Gastrocnemius medialis (tissue), 4 donors: ENCODE measurements around the gene CLEC4E. TPM values are rescaled to one million over a fixed set of nuclear protein-coding genes. Genes with fewer than 3 reads are reported as not detected.
"Not testable (repeated sequence)": the region's sequence is repeated elsewhere in the genome, so short reads cannot be mapped to it uniquely, and the experiment has no call there.

Experiments
- ATAC-seq, 2 donors: fragments of 150-250 bp; one replicate each; pipeline ENCODE4 v1.9.1; 2016
- DNase-seq, 2 donors: peaks; one replicate each; pipeline ENCODE4 v3.0.0-alpha.2; 2019
- H3K27ac ChIP-seq, 4 donors: fragments of 200-600 bp; sonication (generic); 1 replicate in 1 of 4; 2 replicates in 3 of 4; pipeline ENCODE4 v1.5.1; 2016 to 2018; ENCODE audit warnings: mild to moderate bottlenecking in 2 of 4, moderate library complexity in 1 of 4
- H3K27me3 ChIP-seq, 3 donors: fragments of 200-600 bp; sonication (generic) in 2 of 3; 1 replicate in 1 of 3; 2 replicates in 2 of 3; pipeline versions ENCODE4 v1.5.1 to v1.6.0; 2016 to 2019; ENCODE audit warnings: mild to moderate bottlenecking in 1 of 3, moderate library complexity in 1 of 3
- H3K36me3 ChIP-seq, 2 donors: fragments of 200-600 bp; sonication (generic) in 1 of 2; one replicate each; pipeline ENCODE4 v1.5.1; 2017 to 2018
- H3K4me1 ChIP-seq, 2 donors: fragments of 200-600 bp; sonication (generic) in 1 of 2; one replicate each; pipeline ENCODE4 v1.5.1; 2016 to 2017; ENCODE audit warnings: mild to moderate bottlenecking in 2 of 2
- H3K4me3 ChIP-seq, 4 donors: fragments of 200-600 bp; sonication (generic) in 3 of 4; 1 replicate in 1 of 4; 2 replicates in 3 of 4; pipeline ENCODE4 v1.5.1; 2016 to 2019; ENCODE audit warnings: mild to moderate bottlenecking in 2 of 4
- H3K9me3 ChIP-seq, 3 donors: fragments of 200-600 bp; sonication (generic) in 2 of 3; 1 replicate in 1 of 3; 2 replicates in 2 of 3; pipeline ENCODE4 v1.5.1; 2016 to 2019
- POLR2A ChIP-seq, 2 donors: fragments of 450-650 bp; IDR thresholded peaks; one replicate each; pipeline ENCODE4 v1.6.1; 2017; ENCODE audit warnings: antibody characterized with exemption in 2 of 2, mild to moderate bottlenecking in 2 of 2, moderate library complexity in 2 of 2
- in situ Hi-C, 4 donors: fragments of 200-750 bp; cut with MboI; loops; one replicate each; pipeline versions ENCODE4 v1.15.0 to v1.8.0; 2017; ENCODE audit warnings: low sequenced_read_pairs in 4 of 4
- intact Hi-C: fragments of 100-400 bp; cut with DNase I; formaldehyde crosslinking; loops from one replicate; pipeline ENCODE4 v1.15.1; 2023; ENCODE audit warnings: low total_unique reads
- total RNA-seq, 4 donors: library from RNA; depleted of rRNA; stranded (reverse); fragments of >200 nt; gene quantifications; one replicate each; pipeline versions ENCODE4 v1.1.0 to v1.2.3, GENCODE V29; 2016
- TF ChIP-seq, protein P1 (sequence below), 5 experiments: fragments of 450-650 bp in 3 of 5; fragments of 200-600 bp in 2 of 5; sonication (generic) in 2 of 5; IDR thresholded peaks in 4 of 5; conservative IDR thresholded peaks in 1 of 5; 1 replicate in 4 of 5; 2 replicates in 1 of 5; pipeline ENCODE4 v1.5.1; 2016 to 2019; ENCODE audit warnings: antibody characterized with exemption in 5 of 5, mild to moderate bottlenecking in 3 of 5, moderate library complexity in 3 of 5

Gene CLEC4E
- total RNA-seq, 4 donors from 2014 or later: 0.35 to 0.58 TPM; not detected in 2

DNA sequence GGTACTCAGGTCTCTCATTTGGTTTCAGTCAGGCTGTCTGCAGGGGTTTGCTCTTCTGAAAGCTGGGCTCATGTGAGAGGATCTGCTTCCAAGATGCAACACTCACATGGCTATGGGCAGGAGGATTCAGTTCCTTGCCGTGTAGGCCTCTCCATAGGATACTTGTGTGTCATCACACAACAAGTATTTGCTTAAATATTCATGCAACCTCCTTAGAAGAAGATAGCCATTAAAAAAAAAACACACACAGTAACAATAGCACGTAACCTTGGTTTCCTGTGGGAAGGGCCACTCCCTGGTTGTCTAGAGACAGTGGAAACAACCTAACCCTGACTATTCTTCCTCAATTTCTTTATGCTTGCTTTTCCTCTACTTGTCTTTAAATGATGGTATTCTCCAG lies 31.8 kb upstream of the CLEC4E start:
- H3K9me3 ChIP-seq: no peaks in the 10 kb centered on the region
- no peak overlapping the region for H3K27ac ChIP-seq
- ATAC-seq: no peak
- in situ Hi-C loops (no loop called here), intact Hi-C loops (no loop called here)
- no peaks in the 10 kb centered on the region for H3K36me3 ChIP-seq
- DNase-seq: no peak
- H3K27me3 ChIP-seq: no peaks in the 10 kb centered on the region
- TF ChIP-seq, protein P1, sequence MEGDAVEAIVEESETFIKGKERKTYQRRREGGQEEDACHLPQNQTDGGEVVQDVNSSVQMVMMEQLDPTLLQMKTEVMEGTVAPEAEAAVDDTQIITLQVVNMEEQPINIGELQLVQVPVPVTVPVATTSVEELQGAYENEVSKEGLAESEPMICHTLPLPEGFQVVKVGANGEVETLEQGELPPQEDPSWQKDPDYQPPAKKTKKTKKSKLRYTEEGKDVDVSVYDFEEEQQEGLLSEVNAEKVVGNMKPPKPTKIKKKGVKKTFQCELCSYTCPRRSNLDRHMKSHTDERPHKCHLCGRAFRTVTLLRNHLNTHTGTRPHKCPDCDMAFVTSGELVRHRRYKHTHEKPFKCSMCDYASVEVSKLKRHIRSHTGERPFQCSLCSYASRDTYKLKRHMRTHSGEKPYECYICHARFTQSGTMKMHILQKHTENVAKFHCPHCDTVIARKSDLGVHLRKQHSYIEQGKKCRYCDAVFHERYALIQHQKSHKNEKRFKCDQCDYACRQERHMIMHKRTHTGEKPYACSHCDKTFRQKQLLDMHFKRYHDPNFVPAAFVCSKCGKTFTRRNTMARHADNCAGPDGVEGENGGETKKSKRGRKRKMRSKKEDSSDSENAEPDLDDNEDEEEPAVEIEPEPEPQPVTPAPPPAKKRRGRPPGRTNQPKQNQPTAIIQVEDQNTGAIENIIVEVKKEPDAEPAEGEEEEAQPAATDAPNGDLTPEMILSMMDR (IDR thresholded peaks at IDR 0.05 in 4 of 5, conservative IDR thresholded peaks at IDR 0.05 in 1 of 5): no peak
- TF ChIP-seq POLR2A (IDR thresholded peaks at IDR 0.05): no peak
- no peaks in the 10 kb centered on the region for H3K4me1 ChIP-seq
- H3K4me3 ChIP-seq: no peak overlapping the region

DNA sequence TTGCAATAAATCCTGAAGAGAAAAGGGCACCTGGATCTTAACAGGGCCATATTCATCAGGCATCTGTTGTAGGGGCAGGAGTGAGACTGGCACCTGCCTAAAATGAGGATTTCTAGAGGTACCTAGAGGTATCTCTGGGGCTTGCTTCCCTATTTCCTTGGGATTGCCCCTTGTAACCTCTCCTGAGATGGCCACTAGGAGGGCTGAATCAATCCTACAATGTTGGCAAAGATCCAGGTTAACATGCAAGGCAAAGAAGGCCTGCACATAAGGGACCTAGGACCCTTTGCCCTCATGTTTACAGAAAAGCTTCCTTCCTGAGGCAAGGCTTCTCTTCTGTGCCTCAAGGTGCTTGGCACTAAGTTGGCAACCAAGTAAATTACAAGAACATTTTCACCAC lies 25.8 kb upstream of the CLEC4E start:
- no peak overlapping the region for H3K27ac ChIP-seq
- in situ Hi-C loops: no loop called here
- no peak overlapping the region for H3K4me3 ChIP-seq

DNA sequence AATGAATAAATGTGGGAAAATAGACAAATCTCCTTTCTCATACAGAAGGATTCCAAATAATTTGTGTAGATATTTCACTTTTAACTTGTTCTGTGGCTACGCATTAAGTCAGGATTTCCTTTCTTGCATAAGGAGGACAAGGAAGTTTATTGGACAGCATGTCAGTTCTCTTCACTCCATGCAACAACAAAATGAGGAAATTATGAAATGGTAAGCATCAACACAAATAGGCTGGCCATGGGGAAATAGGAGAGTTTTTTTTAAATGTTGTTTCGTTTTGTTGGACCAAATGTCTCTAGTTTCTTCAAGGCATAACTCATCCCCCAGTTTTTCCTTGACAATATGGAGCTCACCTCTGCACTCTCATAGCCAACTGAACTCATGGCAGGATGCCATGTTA lies 25.3 kb upstream of the CLEC4E start:
- intact Hi-C loops, in situ Hi-C loops, ATAC-seq, H3K27me3 ChIP-seq, H3K9me3 ChIP-seq, DNase-seq, H3K27ac ChIP-seq, H3K4me3 ChIP-seq, H3K4me1 ChIP-seq, H3K36me3 ChIP-seq: not testable (repeated sequence)

More for the DNA sequence above, 25.8 kb upstream of the CLEC4E start:
- H3K4me1 ChIP-seq: no peaks in the 10 kb centered on the region
- no peaks in the 10 kb centered on the region for H3K36me3 ChIP-seq
- intact Hi-C loops: no loop called here
- DNase-seq (no peak), ATAC-seq (no peak)
- no peaks in the 10 kb centered on the region for H3K9me3 ChIP-seq
- no peaks in the 10 kb centered on the region for H3K27me3 ChIP-seq
- TF ChIP-seq, protein P1 (IDR thresholded peaks at IDR 0.05 in 4 of 5, conservative IDR thresholded peaks at IDR 0.05 in 1 of 5): no peak
- TF ChIP-seq POLR2A (IDR thresholded peaks at IDR 0.05): no peak

DNA sequence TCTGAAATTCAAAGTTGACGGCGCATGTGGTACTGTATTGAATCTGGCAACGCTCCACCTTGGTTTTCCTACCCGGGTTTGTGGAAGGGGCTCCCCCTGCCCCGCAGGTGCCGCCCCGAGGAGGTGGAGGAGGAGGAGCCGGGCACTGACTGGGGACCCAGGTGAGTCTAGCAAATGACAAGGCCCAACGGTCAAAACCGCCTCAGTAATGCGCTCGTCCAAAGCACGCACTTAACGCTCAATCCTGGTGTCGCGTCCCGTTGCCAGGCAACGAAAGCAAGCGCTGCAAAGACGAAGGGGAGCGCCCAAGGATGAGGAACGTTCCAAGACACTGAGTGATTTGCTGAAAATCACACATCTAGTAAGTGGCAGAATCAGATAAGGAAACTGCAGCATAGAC lies 24.0 kb upstream of the CLEC4E start:
- ATAC-seq: no peak
- Histone ChIP-seq H3K27me3 (no peaks in the 10 kb centered on the region), H3K9me3 (no peaks in the 10 kb centered on the region)

DNA sequence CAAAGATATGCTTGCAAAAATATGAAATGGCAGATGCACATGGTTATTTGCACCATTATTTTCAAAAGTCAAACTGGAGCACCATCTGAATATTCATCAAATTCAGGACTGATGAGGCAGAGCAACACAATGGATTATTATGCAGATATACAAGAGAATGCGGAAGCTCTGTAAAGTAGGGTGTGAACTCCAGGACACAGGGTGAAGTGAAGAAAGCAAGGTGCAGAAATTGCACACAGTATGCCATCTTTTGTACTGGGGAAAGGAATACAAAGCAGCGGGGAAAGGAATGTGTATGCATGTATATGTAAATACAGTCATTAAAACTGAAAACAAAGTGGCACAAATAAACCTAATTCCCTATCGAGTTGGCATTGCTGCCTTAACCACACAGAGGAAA lies 22.7 kb upstream of the CLEC4E start:
- TF ChIP-seq, protein P1 (IDR thresholded peaks at IDR 0.05 in 4 of 5, conservative IDR thresholded peaks at IDR 0.05 in 1 of 5): no peak
- TF ChIP-seq POLR2A (IDR thresholded peaks at IDR 0.05): no peak
- intact Hi-C loops (no loop called here), in situ Hi-C loops (no loop called here)
- no peaks in the 10 kb centered on the region for H3K9me3 ChIP-seq
- no peak overlapping the region for H3K27ac ChIP-seq
- no peak for ATAC-seq
- DNase-seq: no peak
- H3K4me1 ChIP-seq: no peaks in the 10 kb centered on the region
- H3K36me3 ChIP-seq: no peaks in the 10 kb centered on the region
- H3K4me3 ChIP-seq: no peak overlapping the region
- no peaks in the 10 kb centered on the region for H3K27me3 ChIP-seq

More for the DNA sequence above, 24.0 kb upstream of the CLEC4E start:
- H3K27ac ChIP-seq: no peak overlapping the region
- DNase-seq: no peak
- H3K4me3 ChIP-seq: no peak overlapping the region
- intact Hi-C loops: no loop called here
- TF ChIP-seq, protein P1 (IDR thresholded peaks at IDR 0.05 in 4 of 5, conservative IDR thresholded peaks at IDR 0.05 in 1 of 5): no peak
- no peak for TF ChIP-seq POLR2A (IDR thresholded peaks at IDR 0.05)
- no peaks in the 10 kb centered on the region for H3K4me1 ChIP-seq
- in situ Hi-C loops: no loop called here
- H3K36me3 ChIP-seq: no peaks in the 10 kb centered on the region
